Measurements from ENCODE around the gene NPRL2.

NPRL2 gene

DNA sequence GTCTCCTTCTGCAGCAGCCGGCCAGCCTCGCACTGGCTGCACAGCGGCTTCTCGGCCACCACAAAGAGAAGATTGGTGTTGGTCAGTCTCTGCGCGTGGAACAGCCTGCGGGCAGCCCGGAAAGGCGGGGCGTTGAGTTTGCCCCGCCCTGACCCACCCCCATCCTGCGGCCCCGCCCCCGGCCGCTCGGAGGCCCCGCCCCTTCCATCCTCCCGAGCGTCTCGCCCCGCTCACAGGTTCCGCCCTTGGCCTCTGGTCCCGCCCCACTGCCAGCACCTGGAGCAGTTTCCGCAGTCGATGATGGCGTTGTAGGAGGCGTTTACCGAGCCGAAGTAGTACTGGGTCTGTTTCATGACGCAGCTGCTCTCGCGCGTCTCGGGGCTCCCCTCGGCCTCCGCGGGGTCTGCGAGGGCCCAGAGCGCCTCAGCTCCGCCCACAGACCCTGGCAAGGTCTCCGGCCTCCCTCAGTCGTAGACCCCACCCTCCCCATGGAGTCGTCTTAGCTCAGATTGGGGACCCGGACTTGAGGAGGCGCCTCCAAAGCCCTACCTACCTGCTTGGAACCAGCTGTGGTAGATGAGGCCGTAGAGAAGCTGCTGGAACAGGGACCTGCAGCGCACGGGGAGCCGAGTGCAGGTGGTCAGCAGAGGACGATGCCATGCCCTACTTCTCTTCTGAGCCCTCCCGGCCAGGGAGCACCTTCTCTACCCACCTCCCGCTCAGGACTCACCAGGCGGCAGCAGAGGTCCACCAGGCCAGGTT is 14.7 kb upstream of the NPRL2 start:
- peak overlapping the region; percentile 47 to 50 for H3K4me3 ChIP-seq (replicated peaks in 1 of 2; ENCODE audit: low read depth in 2 of 2, low read length in 2 of 2)
- TF ChIP-seq, protein P1, sequence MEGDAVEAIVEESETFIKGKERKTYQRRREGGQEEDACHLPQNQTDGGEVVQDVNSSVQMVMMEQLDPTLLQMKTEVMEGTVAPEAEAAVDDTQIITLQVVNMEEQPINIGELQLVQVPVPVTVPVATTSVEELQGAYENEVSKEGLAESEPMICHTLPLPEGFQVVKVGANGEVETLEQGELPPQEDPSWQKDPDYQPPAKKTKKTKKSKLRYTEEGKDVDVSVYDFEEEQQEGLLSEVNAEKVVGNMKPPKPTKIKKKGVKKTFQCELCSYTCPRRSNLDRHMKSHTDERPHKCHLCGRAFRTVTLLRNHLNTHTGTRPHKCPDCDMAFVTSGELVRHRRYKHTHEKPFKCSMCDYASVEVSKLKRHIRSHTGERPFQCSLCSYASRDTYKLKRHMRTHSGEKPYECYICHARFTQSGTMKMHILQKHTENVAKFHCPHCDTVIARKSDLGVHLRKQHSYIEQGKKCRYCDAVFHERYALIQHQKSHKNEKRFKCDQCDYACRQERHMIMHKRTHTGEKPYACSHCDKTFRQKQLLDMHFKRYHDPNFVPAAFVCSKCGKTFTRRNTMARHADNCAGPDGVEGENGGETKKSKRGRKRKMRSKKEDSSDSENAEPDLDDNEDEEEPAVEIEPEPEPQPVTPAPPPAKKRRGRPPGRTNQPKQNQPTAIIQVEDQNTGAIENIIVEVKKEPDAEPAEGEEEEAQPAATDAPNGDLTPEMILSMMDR (IDR thresholded peaks at IDR 0.05; ENCODE audit: low read depth, low read length) = no peak
- DNase-seq (ENCODE audit: low read depth in 2 of 2) = peak; percentile 65 to 73

DNA sequence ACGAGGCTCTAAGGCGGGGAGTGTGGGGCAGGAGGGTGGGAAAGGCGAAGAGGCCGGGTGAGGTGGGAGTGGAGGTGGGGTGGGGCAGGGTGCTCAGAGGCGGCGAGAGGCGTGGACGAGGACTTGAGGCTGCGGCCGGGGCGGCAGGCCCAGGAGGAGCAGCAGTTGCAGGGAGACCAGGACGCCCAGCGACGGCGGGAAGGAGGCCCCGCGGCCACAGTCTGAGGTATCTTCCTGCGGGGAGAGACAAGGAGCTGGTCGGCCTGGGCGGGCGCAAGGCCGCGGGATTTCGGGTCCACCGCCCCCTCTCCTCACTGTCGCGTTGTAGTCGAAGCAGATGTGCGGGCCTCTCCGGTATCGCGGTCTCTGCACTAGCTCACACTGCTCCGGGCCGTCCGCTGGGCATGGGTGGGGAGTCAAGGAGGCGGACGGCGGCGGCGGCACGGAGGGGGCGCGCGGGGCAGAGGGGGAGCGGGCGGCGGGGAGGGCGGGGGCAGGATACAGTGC is 14.1 kb upstream of the NPRL2 start:
- TF ChIP-seq, protein P1 (IDR thresholded peaks at IDR 0.05; ENCODE audit: low read depth, low read length) = no peak
- peak overlapping the region; percentile 47 to 50 for H3K4me3 ChIP-seq (replicated peaks in 1 of 2; ENCODE audit: low read depth in 2 of 2, low read length in 2 of 2)
- no peak for DNase-seq (ENCODE audit: low read depth in 2 of 2)

DNA sequence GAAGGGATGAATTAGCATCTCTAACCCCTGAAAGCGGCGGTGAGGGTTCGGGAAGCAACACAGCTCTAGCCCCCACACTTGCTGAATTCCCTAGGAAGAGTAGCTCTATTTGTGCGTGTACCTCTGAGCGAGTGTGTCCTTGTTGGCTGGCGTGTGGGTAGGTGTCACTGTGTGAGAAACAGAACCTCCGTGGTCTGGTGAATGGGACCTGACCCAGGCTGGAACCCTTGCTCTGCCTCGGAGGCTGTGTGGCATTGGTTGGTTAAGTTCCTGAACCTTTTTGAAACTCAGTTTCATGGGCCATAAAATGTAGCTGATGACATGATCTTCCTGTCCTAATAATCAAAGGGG is 9.2 kb upstream of the NPRL2 start:
- H3K4me3 ChIP-seq (replicated peaks in 1 of 2; ENCODE audit: low read depth in 2 of 2, low read length in 2 of 2) = peak overlapping the region in 1 of 2 donors; percentile 94
- TF ChIP-seq, protein P1 (IDR thresholded peaks at IDR 0.05; ENCODE audit: low read depth, low read length) = no peak
- no peak for DNase-seq (ENCODE audit: low read depth in 2 of 2)

DNA sequence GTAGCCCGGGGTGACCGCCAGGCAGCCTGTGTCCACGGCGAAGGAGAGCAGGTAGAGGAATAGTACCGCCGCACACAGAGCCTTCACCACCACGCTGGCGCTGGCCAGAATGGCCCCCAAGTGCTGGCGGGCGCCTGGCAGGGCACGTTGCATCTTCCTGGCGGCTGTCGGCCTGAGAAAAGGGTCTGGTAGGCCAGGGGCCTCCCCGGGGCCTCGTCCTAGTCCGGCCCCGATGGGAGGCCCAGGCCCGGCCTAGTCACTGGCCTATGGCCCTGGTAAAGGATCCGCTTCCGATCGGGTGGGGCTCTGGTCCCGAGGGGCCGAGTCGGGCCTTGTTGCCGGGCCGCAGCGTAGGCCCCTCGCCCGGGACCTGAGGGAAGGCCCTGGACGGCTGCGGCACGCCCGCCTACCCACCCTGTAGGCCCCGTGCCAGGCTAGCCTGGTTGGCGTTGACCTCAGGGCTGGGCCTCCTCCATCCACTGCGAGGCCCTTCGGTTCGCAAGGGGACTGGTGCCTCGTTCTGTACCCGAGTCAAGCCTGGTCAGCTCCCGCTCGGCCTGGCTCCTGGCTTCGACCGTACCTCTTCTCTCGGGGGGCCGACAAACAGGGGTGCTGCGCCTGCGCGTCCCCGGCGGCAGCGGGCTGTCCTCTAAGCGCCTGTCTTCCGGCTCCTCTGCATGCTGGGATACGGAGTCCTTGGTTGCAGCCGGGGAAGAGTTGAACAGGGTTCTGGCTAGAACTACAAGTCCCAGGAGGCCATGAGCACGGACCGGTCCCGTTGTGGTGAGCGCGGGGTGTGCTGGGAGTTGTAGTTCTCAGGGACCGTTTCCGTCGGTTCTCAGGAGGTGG is 8.6 kb upstream of the NPRL2 start, which contains the start of gene TMEM115:
TSS of gene TMEM115 (minus strand) at position 611 of the 849 bp plus-strand sequence. CDS start at position 153, 458 bp downstream.
- peak within 1 kb of the TSS; percentile 88 to 94 for H3K4me3 ChIP-seq (replicated peaks in 1 of 2; ENCODE audit: low read depth in 2 of 2, low read length in 2 of 2)
- TF ChIP-seq, protein P1 (IDR thresholded peaks at IDR 0.05; ENCODE audit: low read depth, low read length) = no peak
- DNase-seq (ENCODE audit: low read depth in 2 of 2) = peak; percentile 99

DNA sequence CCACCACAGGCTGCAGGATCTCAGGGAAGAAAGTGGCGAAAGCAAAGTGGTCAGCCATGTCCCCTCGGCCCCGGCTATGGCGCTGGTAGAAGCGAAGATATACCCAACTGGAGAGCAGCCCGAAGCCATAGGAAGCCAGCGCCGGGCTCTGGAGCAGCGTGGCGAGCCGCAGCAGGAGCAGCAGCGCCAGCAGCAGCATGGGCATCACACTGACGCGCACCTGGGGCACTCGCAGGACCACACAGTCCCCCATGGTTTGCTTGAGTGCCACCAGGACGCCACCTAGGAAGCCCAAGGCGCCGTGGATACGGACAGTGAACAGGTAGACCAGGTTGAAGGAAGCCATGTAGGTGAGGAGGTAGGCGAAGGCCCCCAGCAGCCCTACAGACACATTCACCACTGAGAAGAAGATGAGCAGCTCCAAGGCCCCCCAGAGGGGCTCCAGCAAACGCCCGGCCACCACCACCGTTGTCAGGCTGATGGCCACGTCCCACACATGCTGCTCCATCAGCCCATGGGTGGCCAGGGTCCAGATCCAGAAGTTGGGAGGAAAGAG is 7.9 kb upstream of the NPRL2 start:
- DNase-seq (ENCODE audit: low read depth in 2 of 2) = no peak
- TF ChIP-seq, protein P1 (IDR thresholded peaks at IDR 0.05; ENCODE audit: low read depth, low read length) = no peak
- H3K4me3 ChIP-seq (replicated peaks in 1 of 2; ENCODE audit: low read depth in 2 of 2, low read length in 2 of 2) = peak overlapping the region; percentile 88 to 94

DNA sequence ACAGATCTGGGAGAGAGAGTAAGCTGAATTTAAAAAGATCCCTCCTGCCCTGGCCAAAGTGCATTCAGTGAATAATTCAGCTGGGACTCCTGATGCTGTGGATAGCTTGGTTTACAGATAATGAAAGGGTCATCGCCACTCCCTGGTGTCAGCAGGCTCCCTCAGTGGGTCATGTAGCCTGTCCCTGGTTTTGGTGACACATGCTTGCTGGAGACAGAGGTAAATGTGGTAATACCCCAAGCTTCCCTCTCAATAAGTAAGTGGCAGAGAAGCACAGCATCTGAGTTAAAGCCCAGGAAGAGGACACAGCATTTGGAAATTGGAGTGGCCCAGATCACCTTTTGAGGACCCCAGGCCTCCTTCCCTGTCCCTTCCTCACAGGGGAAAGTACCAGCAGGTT is 6.9 kb upstream of the NPRL2 start:
- peak overlapping the region; percentile 88 to 94 for H3K4me3 ChIP-seq (replicated peaks in 1 of 2; ENCODE audit: low read depth in 2 of 2, low read length in 2 of 2)
- TF ChIP-seq, protein P1 (IDR thresholded peaks at IDR 0.05; ENCODE audit: low read depth, low read length) = no peak
- no peak for DNase-seq (ENCODE audit: low read depth in 2 of 2)

All from cardiac fibroblast (primary cell).